T-cell (primary cell): ENCODE data around the gene SLCO3A1. TPM values are rescaled to one million over a fixed set of nuclear protein-coding genes. Genes with fewer than 3 reads are reported as not detected.

ENCODE experiments used
- ATAC-seq, 4 experiments: fragments of 200-7000 bp in 3 of 4; fragments of 150-1000 bp in 1 of 4; cut with Tn5 transposase; replicated peaks in 1 of 4; 1 replicate in 3 of 4; 2 replicates in 1 of 4; pipeline ENCODE4 v1.10.0; 2021; ENCODE audit warnings: moderate library complexity in 3 of 4, mild to moderate bottlenecking in 2 of 4, moderate number of reproducible peaks in 1 of 4
- CTCF ChIA-PET, 2 donors: fragments of 300-600 bp; sonication (Branson Sonifier 250); formaldehyde crosslinking; loops; one replicate each; lab custom pipeline; 2022; ENCODE audit warnings: antibody characterized with exemption in 2 of 2; lab: Charles Lee
- POLR2A ChIA-PET, 2 donors: fragments of 300-600 bp; sonication (Branson Sonifier 250); formaldehyde crosslinking; loops; one replicate each; lab custom pipeline; 2022; ENCODE audit warnings: antibody characterized with exemption in 2 of 2; lab: Charles Lee
- DNase-seq, 35 experiments: peaks; one replicate each; pipeline versions ENCODE4 v3.0.0 to v3.0.0-alpha.2; 2013 to 2023
- H3K27ac ChIP-seq: one replicate; pipeline ENCODE4 v1.5.1; 2013; ENCODE audit warnings: low read length
- H3K27me3 ChIP-seq, 2 experiments: replicated peaks in 1 of 2; 1 replicate in 1 of 2; 2 replicates in 1 of 2; pipeline versions ENCODE4 v1.6.1 to v1.7.0; 2013; ENCODE audit warnings: low read length in 1 of 2, mixed read lengths in 1 of 2; ENCODE audit not compliant: control insufficient read depth in 2 of 2, insufficient read depth in 2 of 2; ENCODE audit errors: extremely low read depth in 1 of 2
- H3K36me3 ChIP-seq, 2 donors: 1 replicate in 1 of 2; 2 replicates in 1 of 2; pipeline versions ENCODE4 v1.6.1 to v1.7.0; 2013; ENCODE audit warnings: low read length in 1 of 2; ENCODE audit not compliant: control insufficient read depth in 2 of 2, insufficient read depth in 1 of 2; ENCODE audit errors: extremely low read depth in 1 of 2
- H3K4me1 ChIP-seq, 2 experiments: 1 replicate in 1 of 2; 2 replicates in 1 of 2; pipeline versions ENCODE4 v1.6.1 to v1.7.0; 2013; ENCODE audit warnings: low read length in 2 of 2, mixed read lengths in 1 of 2; ENCODE audit not compliant: insufficient read depth in 2 of 2, control insufficient read depth in 1 of 2; ENCODE audit errors: extremely low read depth in 1 of 2
- H3K4me3 ChIP-seq, 2 donors: 1 replicate in 1 of 2; 2 replicates in 1 of 2; pipeline versions ENCODE4 v1.5.1 to v1.7.0; 2013; ENCODE audit warnings: mild to moderate bottlenecking in 2 of 2, low read length in 1 of 2, moderate library complexity in 1 of 2; ENCODE audit not compliant: control insufficient read depth in 1 of 2; ENCODE audit errors: extremely low read depth in 1 of 2
- H3K9me3 ChIP-seq: 2 replicates; pipeline ENCODE4 v1.7.0; 2013
- H3K27ac Mint-ChIP-seq, 2 donors: one replicate each; pipeline ENCODE4 v1.8.0; 2020 to 2021; ENCODE audit warnings: mild to moderate bottlenecking in 2 of 2, mixed read lengths in 2 of 2
- H3K27me3 Mint-ChIP-seq, 2 donors: one replicate each; pipeline ENCODE4 v1.8.0; 2021 to 2022; ENCODE audit warnings: mixed read lengths in 2 of 2
- H3K36me3 Mint-ChIP-seq: one replicate; pipeline ENCODE4 v1.8.0; 2021; ENCODE audit warnings: mixed read lengths
- H3K4me1 Mint-ChIP-seq, 3 donors: one replicate each; pipeline ENCODE4 v1.8.0; 2020 to 2022; ENCODE audit warnings: mixed read lengths in 3 of 3, mild to moderate bottlenecking in 1 of 3
- H3K4me3 Mint-ChIP-seq, 3 donors: one replicate each; pipeline ENCODE4 v1.8.0; 2020 to 2022; ENCODE audit warnings: mild to moderate bottlenecking in 3 of 3, mixed read lengths in 3 of 3, moderate library complexity in 3 of 3
- H3K9me3 Mint-ChIP-seq, 3 donors: one replicate each; pipeline ENCODE4 v1.8.0; 2020 to 2022; ENCODE audit warnings: mixed read lengths in 3 of 3
- WGBS: methylation state at CpG from one replicate; pipeline ENCODE4 v1.1.5; 2013; ENCODE audit warnings: missing lambda C conversion rate; ENCODE audit not compliant: insufficient coverage; 5-methylcytosine and 5-hydroxymethylcytosine counted together
- total RNA-seq, 35 experiments: library from RNA in 6 of 35; stranded (reverse) in 6 of 35; fragments of 120-200 nt in 1 of 35; gene quantifications; one replicate each; pipeline versions ENCODE4 v1.2.1 to v1.2.4 and lab custom pipeline; 2013 to 2026

SLCO3A1 gene
- total RNA-seq, 5 donors from 2014 or later (not counting 1 experiment from before 2014, with no cell fraction given): 26.2 to 52.2 (median 38.7) TPM

DNA sequence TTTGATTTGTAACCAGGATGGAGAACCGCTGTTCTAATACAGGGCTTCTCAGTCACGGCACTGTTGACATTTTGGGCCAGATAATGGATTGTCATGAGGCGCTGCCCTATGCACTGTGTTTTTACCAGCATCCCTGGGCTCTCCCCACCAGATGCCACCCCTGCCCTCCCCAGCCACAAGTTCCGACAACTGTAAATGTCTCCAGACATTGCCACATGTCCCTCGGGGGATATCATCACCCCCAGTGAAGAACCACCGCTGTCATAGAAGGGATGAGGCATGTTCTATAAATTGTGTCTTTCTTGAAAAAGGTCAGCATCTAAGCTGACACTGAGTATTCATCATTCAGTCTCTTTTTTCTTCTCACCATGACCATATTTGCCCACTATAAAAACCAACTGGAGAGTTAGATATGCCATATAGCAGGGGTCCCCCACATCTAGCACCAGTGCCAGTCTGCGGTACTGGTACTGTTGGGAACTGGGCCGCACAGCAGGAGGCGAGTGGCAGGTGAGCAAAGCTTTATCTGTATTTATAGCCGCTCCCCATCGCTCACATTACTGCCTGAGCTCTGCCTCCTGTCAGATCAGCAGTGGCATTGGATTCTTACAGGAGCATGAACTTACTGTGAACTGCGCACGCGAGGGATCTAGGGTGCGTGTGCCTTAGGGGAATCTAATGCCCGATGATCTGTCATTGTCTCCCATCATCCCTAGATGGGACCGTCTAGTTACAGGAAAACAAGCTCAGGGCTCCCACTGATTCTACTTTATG, 279.7 kb downstream of the SLCO3A1 start:
- H3K4me1 Mint-ChIP-seq: peaks cover 0 to 20% (median 10%) of the 10 kb centered on the region in 3 donors
- 96% methylated on average over 8 of the region's 17 CpGs for WGBS
- Histone ChIP-seq H3K4me3 (no peak overlapping the region), H3K27me3 (peaks cover 0 to 2% of the 10 kb centered on the region in 2 experiments), H3K36me3 (peaks cover 0 to 20% of the 10 kb centered on the region in 2 donors), H3K27ac (no peak overlapping the region), H3K4me1 (no peaks in the 10 kb centered on the region), H3K9me3 (no peaks in the 10 kb centered on the region)
- DNase-seq: no peak
- peaks cover 71% of the 10 kb centered on the region for H3K36me3 Mint-ChIP-seq
- no peaks in the 10 kb centered on the region for H3K27me3 Mint-ChIP-seq
- H3K27ac Mint-ChIP-seq: no peak overlapping the region
- CTCF ChIA-PET: no interaction called here
- peaks cover 0 to 6% (median 0%) of the 10 kb centered on the region in 3 donors for H3K9me3 Mint-ChIP-seq
- H3K4me3 Mint-ChIP-seq: no peak overlapping the region
- no peak for ATAC-seq
- POLR2A ChIA-PET: no interaction called here

GRCh38 chr15:92140796-92141195, 287.3 kb downstream of the SLCO3A1 start:
- POLR2A ChIA-PET: no interaction called here
- ATAC-seq (no peak), DNase-seq (no peak)
- H3K27ac Mint-ChIP-seq: no peak overlapping the region
- Histone ChIP-seq H3K27ac (no peak overlapping the region), H3K4me3 (no peak overlapping the region), H3K4me1 (no peaks in the 10 kb centered on the region), H3K27me3 (no peaks in the 10 kb centered on the region), H3K36me3 (peaks cover 0 to 11% of the 10 kb centered on the region in 2 donors), H3K9me3 (no peaks in the 10 kb centered on the region)
- peaks cover 0 to 6% (median 0%) of the 10 kb centered on the region in 3 donors for H3K9me3 Mint-ChIP-seq
- H3K4me1 Mint-ChIP-seq: no peaks in the 10 kb centered on the region
- CTCF ChIA-PET: interaction anchor here in 1 of 2 donors (0.5 kb wide), 1 partner anchor 344 kb away, joined by 5 read pairs; no protein-coding TSS in a partner anchor
- no peaks in the 10 kb centered on the region for H3K27me3 Mint-ChIP-seq
- H3K36me3 Mint-ChIP-seq: peaks cover 37% of the 10 kb centered on the region
- H3K4me3 Mint-ChIP-seq: no peak overlapping the region
- 100% methylated on average over 2 of the region's 5 CpGs for WGBS

DNA sequence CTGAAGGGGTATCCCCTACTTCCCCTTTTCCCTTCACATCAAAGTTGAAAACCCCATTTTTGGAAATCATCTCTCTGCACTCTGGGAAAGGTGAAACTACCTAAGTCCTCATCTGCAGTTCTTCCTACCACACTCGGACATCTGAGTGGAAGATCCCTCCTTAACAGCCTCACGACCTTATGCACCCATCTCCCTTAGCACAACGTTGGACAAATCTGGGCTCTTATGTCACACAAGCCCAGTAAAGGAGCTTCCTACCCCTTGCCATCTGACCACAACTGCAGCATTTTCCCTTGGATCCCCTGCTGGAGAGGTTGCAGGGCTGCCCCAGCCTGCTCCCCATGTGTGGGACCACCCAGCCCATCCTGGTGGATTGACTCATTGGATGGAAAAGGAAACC, 288.1 kb downstream of the SLCO3A1 start:
- Histone ChIP-seq H3K36me3 (peaks cover 0 to 12% of the 10 kb centered on the region in 2 donors), H3K4me3 (no peak overlapping the region), H3K27me3 (no peaks in the 10 kb centered on the region), H3K27ac (no peak overlapping the region), H3K4me1 (no peaks in the 10 kb centered on the region), H3K9me3 (no peaks in the 10 kb centered on the region)
- no peaks in the 10 kb centered on the region for H3K4me1 Mint-ChIP-seq
- peaks cover 0 to 2% (median 0%) of the 10 kb centered on the region in 3 donors for H3K9me3 Mint-ChIP-seq
- CTCF ChIA-PET: no interaction called here
- WGBS: 92% methylated on average over 3 of the region's 3 CpGs
- no peak overlapping the region for H3K4me3 Mint-ChIP-seq
- no peaks in the 10 kb centered on the region for H3K27me3 Mint-ChIP-seq
- ATAC-seq (no peak), DNase-seq (no peak)
- POLR2A ChIA-PET: no interaction called here
- H3K36me3 Mint-ChIP-seq: peaks cover 36% of the 10 kb centered on the region
- no peak overlapping the region for H3K27ac Mint-ChIP-seq

GRCh38 chr15:92142242-92143232, 289.0 kb downstream of the SLCO3A1 start:
- Histone ChIP-seq H3K36me3 (peaks cover 0 to 15% of the 10 kb centered on the region in 2 donors), H3K4me3 (no peak overlapping the region), H3K27me3 (no peaks in the 10 kb centered on the region), H3K4me1 (no peaks in the 10 kb centered on the region), H3K27ac (no peak overlapping the region), H3K9me3 (no peaks in the 10 kb centered on the region)
- Mint-ChIP-seq H3K4me1 (no peaks in the 10 kb centered on the region), H3K27ac (no peak overlapping the region), H3K9me3 (no peaks in the 10 kb centered on the region), H3K4me3 (no peak overlapping the region), H3K36me3 (peaks cover 39% of the 10 kb centered on the region), H3K27me3 (no peaks in the 10 kb centered on the region)
- POLR2A ChIA-PET: no interaction called here
- ATAC-seq: no peak
- DNase-seq: no peak
- 75% methylated on average over 4 of the region's 13 CpGs for WGBS
- CTCF ChIA-PET: no interaction called here

DNA sequence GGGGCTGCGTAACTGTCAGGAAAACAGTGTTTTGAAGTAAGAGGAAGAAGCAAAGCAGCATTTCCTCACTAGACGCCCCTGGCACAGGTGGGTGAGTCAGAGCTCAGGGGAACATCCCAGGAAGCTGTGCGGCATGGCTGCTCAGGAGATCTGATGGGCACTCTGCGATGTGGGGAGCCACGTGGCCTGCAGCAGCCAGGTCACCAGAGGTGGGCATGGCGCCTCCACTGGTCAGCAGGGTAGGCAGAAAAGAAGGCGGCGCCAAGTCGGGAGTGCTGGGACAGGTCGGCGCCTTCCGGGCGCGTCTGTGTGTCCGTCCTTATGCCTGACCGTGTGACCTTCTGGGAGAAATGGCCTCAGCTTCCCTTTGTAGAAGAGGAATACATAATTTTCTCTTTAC, 290.3 kb downstream of the SLCO3A1 start:
- DNase-seq: no peak
- 79% methylated on average over 5 of the region's 16 CpGs for WGBS
- no peak for ATAC-seq
- Histone ChIP-seq H3K27me3 (no peaks in the 10 kb centered on the region), H3K4me3 (no peak overlapping the region), H3K27ac (no peak overlapping the region), H3K36me3 (peaks cover 0 to 21% of the 10 kb centered on the region in 2 donors), H3K4me1 (no peaks in the 10 kb centered on the region), H3K9me3 (no peaks in the 10 kb centered on the region)
- Mint-ChIP-seq H3K4me1 (no peaks in the 10 kb centered on the region), H3K27ac (no peak overlapping the region), H3K36me3 (peaks cover 45% of the 10 kb centered on the region), H3K4me3 (no peak overlapping the region), H3K9me3 (no peaks in the 10 kb centered on the region), H3K27me3 (no peaks in the 10 kb centered on the region)
- CTCF ChIA-PET: no interaction called here
- POLR2A ChIA-PET: no interaction called here

GRCh38 chr15:92146511-92147150, 293.1 kb downstream of the SLCO3A1 start:
- Mint-ChIP-seq H3K27ac (no peak overlapping the region), H3K27me3 (no peaks in the 10 kb centered on the region), H3K4me3 (no peak overlapping the region), H3K36me3 (peaks cover 66% of the 10 kb centered on the region), H3K9me3 (no peaks in the 10 kb centered on the region), H3K4me1 (no peaks in the 10 kb centered on the region)
- Histone ChIP-seq H3K9me3 (no peaks in the 10 kb centered on the region), H3K4me1 (no peaks in the 10 kb centered on the region), H3K36me3 (peaks cover 5 to 29% of the 10 kb centered on the region in 2 donors), H3K27me3 (no peaks in the 10 kb centered on the region), H3K27ac (no peak overlapping the region), H3K4me3 (no peak overlapping the region)
- 83% methylated on average over 12 of the region's 14 CpGs for WGBS
- DNase-seq (no peak), ATAC-seq (no peak)
- ChIA-PET POLR2A (no interaction called here), CTCF (no interaction called here)
